ENCODE measurements around the gene PNMA6F.
"Not testable (repeated sequence)": the region's sequence is repeated elsewhere in the genome, so short reads cannot be mapped to it uniquely, and the experiment has no call there.

Gene PNMA6F

DNA sequence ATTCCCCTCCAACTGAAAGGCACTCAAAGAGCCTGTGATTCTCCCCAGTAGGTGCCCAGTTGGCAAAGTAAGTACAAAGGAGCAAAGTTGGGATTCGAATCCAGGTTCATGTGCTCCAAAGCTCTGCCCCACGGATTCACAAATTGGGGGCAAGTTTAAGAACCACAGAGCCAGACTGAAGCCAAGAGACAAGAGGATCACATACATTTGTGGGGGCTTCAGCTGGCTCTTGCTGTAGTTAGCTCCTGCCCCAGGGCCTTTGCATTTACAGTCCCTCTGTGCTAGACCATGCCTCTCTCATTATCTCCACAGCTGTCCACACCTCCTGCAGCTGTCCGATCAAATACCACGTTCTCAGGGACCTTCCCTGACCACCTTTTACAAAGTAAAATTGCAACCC is 18.8 kb downstream of the PNMA6F start:
- no peak for DNase-seq (ENCODE audit: low read depth)

DNA sequence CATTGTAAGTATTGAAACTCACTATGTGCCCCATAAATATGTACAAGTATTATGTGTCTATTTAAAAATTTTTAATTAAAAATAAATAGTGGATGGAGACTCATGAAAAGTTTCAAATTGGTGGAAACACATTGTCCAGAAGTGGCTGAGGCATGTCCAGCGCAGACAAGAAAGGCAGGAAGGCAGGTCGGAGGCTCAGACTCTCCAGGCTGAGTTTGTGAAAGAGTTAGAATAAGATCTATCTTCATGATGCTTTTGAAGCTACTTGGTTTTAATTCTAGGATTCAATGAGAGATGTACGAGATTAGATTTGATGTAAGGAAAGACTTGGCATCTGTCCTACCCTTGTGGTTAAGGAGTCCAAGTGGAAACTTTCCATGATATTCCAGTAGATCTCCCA is 19.8 kb downstream of the PNMA6F start:
- no peak for DNase-seq (ENCODE audit: low read depth)

DNA sequence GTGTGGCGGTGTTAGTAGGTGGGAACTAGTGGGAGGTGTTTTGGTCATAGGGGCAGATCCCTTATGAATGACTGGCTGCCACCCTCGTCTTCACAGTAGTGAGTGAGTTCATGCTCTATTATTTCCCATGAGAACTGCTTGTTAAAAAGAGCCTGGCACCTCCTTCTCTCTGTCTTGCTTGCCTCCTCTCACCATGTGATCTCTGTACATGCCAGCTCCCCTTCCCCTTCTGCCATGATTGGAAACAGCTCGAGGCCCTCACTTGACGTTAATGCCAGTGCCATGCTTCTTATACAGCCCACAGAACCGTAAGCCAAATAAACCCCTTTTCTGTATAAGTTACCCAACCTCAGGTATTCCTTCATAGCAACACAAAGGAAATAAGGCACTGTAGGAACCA is 21.7 kb downstream of the PNMA6F start:
- DNase-seq (ENCODE audit: low read depth) = no peak

DNA sequence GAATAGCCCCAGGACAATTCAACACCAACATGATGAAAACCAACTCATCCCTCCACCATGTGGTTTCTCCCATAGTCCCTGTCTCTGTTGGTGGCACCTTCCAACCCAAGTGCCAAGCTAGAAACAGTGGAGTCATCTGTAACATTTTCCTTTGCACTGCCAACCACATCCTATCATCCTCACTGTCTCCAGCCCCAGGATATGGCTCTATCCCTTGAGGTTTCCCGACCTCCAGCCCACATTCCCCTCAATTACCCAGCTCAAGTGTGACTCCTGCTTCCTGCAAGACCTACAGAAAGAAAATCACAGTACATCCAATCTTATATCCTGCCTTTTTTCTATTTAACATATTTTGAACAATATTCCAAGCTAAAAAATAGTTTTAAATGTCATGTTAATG is 24.2 kb downstream of the PNMA6F start:
- DNase-seq (ENCODE audit: low read depth) = no peak

DNA sequence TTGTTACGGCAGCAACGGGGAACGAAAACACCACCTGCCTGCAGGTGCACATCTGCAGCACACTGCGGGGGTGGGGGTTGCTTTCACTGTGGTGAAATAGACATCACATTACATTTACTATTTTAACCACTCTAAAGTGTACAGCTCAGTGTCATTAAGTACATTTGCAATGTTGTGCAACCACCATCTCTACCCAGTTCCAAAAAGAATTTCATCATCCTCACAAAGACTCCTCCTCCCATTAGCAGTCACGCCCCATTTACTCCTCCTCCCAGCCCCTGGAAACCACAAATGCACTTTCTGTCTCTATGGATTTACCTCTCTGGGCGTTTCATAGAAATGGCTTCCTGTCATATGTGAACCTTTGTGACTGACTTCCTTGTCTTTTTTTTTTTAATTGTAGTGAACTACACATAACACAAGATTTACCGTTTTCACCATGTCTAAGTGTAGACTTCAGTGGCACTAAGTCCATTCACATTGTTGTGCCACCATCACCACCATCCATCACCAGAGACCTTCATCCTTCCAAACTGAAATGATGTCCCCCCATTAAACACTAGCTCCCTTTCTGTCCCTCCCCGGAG is 28.0 kb downstream of the PNMA6F start:
- DNase-seq (ENCODE audit: low read depth) = not testable (repeated sequence)

DNA sequence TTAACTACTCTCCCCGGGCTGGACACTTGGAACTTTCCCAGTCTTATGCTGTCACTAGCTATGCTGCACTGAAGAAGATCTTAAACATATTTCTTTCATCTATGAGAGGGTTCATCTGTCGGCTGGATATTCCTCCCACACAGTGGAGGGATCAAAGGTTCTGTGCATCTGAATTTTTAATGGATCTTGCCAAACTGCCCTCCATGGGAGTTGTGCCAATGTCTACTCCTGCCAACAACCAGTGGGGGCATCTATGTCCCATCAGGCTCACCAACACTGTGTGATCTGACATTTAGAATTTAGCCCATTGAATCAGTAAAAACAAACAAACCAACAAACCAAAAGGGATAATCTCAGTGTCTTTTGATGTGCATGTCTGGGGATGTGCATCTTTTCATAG is 32.8 kb downstream of the PNMA6F start:
- not testable (repeated sequence) for DNase-seq (ENCODE audit: low read depth)

DNA sequence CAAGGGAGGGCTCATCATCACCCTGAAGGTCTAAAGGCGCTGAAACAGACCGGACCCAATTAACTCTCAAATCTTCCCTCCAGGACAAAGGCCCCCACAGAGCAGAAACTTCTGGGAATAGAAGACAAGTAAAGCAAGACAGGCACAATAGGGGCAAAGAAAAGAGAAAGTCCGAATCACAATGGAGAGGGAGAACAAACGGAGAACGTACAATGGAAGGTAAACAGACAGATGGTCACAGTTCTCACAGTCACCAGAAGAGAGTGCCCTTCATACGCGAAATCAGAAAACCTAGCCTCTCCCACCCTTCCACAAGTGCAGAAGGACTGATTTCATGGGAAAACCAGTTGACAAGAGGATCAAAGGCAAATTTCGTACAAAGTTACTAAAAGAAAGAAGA is 35.9 kb downstream of the PNMA6F start:
- not testable (repeated sequence) for DNase-seq (ENCODE audit: low read depth)

DNA sequence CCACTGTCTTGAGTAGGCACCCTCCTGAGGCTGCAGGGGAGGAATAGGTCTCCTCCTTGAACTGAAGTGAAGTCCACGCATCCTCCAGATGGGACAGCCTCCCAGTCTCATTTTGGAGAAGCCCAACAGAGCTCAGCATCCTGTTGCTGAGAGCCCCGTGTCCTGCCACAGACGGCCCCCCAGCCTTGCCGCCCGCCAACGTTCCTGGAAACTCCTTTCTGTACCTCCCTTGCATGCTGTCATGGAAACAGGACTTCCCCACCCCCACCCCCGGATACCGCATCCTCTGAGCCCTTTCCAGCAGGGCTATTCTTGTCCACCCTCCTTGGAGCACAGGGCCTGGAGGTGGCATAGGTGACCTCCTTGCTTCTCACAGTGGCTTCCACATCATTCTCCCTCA is 37.6 kb downstream of the PNMA6F start:
- DNase-seq (ENCODE audit: low read depth) = not testable (repeated sequence)

DNA sequence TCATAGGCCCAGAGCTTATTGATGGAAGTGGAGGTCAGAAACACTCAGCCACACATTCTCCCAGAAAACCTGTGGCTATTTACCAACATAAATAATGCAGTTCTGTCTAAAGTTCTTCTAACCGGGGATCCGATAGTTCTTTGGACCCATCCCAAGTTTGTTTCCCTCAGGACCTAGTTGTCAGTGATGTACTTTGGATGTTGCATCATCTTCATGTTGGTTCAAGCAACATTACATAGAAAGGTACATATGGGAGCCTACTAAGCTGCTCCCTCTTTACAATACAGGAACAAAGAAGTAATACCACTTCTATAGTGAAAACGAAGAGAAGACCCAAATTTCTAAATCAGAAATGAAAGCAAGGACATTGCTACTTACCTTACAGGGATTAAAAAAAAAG is 39.8 kb downstream of the PNMA6F start:
- not testable (repeated sequence) for DNase-seq (ENCODE audit: low read depth)

DNA sequence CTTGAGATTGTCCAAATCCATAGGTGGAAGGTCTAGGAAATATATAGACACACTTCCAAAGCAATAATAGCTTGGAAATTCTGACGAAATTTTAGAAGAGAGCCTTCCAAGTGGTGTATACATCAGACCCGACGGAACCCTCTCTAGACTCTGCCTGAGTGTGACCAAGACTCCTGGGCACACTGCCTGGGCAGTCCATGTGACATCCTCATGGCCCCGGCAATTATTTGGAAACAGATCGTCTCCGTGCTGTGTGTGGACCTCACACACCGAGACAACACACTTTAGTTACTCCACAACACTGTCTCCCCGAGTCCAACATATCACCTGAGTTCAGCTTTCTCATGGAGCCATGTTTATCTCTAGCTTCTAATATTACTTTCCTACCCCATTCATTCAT is 42.3 kb downstream of the PNMA6F start:
- DNase-seq (ENCODE audit: low read depth) = not testable (repeated sequence)

DNA sequence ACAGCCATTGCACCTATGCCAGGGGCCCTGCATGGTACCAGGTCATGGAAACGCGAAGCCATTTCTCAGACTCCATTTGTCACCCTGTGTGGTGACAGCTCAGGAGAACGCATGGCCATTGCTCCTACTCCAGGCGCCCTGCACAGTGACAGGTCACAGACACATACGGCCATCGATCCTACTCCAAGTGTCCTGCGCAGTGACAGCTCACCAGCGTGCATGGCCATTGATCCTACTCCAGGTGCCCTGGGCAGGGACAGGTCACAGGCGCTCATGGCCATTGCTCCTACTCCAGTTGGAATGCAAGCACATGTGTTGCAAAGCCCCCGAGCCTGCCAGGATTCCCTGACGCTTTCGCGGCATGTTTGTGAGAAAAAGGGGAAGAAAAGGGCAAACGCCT is 45.5 kb downstream of the PNMA6F start:
- not testable (repeated sequence) for DNase-seq (ENCODE audit: low read depth)

DNA sequence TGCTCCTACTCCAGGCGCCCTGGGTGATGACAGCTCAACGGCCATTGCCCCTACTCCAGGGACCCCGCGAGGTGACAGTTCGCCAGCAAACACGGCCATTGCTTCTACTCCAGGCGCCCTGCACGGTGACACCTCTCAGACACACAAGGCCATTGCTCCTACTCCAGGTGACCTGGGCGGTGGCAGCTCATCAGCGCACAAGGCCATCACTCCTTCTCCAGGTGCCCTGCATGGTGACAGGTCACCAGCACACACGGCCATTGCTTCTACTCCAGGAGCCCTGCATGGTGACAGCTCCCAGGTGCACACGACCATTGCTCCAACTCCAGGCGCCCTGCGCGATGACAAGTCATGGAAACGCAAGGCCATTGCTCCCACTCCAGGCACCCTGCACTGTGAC is 46.1 kb downstream of the PNMA6F start:
- DNase-seq (ENCODE audit: low read depth) = not testable (repeated sequence)

DNA sequence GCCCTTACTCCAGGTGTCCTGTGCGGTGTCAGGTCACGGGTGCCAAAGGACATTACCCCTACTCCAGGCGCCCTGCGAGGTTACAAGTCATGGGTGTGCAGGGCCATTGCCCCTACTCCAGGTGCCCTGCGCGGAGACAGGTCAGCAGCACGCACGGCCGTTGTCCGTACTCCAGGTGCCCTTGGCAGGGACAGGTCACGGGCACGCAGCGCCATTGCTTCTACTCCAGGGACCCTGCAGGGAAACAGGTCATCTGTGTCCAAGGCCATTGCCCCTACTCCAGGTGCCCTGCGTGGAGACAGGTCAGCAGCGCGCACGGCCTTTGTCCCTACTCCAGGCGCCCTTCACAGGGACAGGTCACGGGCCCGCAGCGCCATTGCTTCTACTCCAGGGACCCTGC is 49.0 kb downstream of the PNMA6F start:
- not testable (repeated sequence) for DNase-seq (ENCODE audit: low read depth)

DNA sequence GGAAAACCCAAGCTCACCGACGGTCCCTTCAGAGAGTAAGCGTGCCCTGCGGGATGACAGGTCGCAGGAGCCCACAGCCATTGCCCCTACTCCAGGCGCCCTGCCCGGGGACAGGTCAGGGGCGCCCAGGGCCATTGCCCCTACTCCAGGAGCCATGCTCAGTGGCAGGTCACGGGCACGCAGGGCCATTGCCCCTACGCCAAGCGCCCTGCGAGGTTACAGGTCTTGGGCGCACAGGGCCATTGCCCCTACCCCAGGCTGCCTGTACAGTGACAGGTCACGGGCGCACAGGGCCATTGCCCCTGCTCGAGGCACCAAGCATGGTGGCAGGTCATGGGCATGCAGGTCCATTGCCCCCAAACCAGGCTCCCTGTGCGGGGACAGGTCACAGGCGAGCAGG is 49.5 kb downstream of the PNMA6F start:
- not testable (repeated sequence) for DNase-seq (ENCODE audit: low read depth)
